HepG2 (cell line): ENCODE results near the gene ITGAV. TPM values are rescaled to one million over a fixed set of nuclear protein-coding genes. Genes with fewer than 3 reads are reported as not detected.

Experiments
- ASH2L ChIP-seq: fragments of 300-600, 200-600 bp; sonication (generic); IDR thresholded peaks from 2 replicates; pipeline ENCODE4 v1.7.0; 2017; ENCODE audit warnings: low read depth, mild to moderate bottlenecking, moderate library complexity, mixed read lengths, low read length; ENCODE audit not compliant: insufficient read length
- CHD2 ChIP-seq: IDR thresholded peaks from 2 replicates; pipeline ENCODE4 v1.6.1; 2011; ENCODE audit warnings: low read depth, low read length, improper control_type of control experiment
- EHMT2 ChIP-seq: fragments of 200-600 bp; sonication (generic); IDR thresholded peaks from 2 replicates; pipeline ENCODE4 v1.7.0; 2017; ENCODE audit warnings: antibody characterized with exemption, low read depth, low read length, borderline replicate concordance
- ETV5 ChIP-seq: IDR thresholded peaks from 2 replicates; pipeline ENCODE4 v1.6.1; 2018; ENCODE audit warnings: missing biosample characterization, missing genetic modification reagents, inconsistent platforms, borderline replicate concordance
- FOXK2 ChIP-seq: fragments of 450-650 bp; IDR thresholded peaks from 2 replicates; pipeline ENCODE4 v1.6.1; 2016
- GABPA ChIP-seq, 2 experiments: IDR thresholded peaks; 2 replicates each; pipeline ENCODE4 v1.6.1; 2011 to 2016; ENCODE audit warnings: low read depth in 2 of 2, low read length in 1 of 2, missing biosample characterization in 1 of 2, missing genetic modification characterization in 1 of 2
- HNRNPK ChIP-seq: fragments of 200-400 bp; formaldehyde crosslinking; IDR thresholded peaks from 2 replicates; pipeline ENCODE4 v1.6.1; 2018; ENCODE audit warnings: low read length, low read depth, moderate library complexity, mild to moderate bottlenecking; ENCODE audit not compliant: poor library complexity, severe bottlenecking
- KAT8 ChIP-seq: IDR thresholded peaks from 2 replicates; pipeline ENCODE4 v1.6.1; 2016; ENCODE audit warnings: missing genetic modification reagents, missing compliant biosample characterization
- KLF6 ChIP-seq: IDR thresholded peaks from 2 replicates; pipeline ENCODE4 v1.8.0; 2016; ENCODE audit warnings: missing biosample characterization, missing genetic modification reagents
- NCOA1 ChIP-seq: sonication (generic); formaldehyde crosslinking; IDR thresholded peaks from 2 replicates; pipeline ENCODE4 v1.9.0; 2021; ENCODE audit warnings: missing genetic modification reagents
- NCOR1 ChIP-seq: fragments of 200-600 bp; sonication (generic); IDR thresholded peaks from 2 replicates; pipeline ENCODE4 v1.7.0; 2017; ENCODE audit warnings: antibody characterized with exemption, low read length, borderline replicate concordance
- PPARG ChIP-seq: conservative IDR thresholded peaks from 2 replicates; pipeline ENCODE4 v1.6.1; 2016; ENCODE audit warnings: missing biosample characterization, missing genetic modification reagents
- SALL1 ChIP-seq: sonication (generic); formaldehyde crosslinking; IDR thresholded peaks from 2 replicates; pipeline ENCODE4 v1.8.0; 2022; ENCODE audit warnings: mild to moderate bottlenecking, missing genetic modification reagents
- SYNCRIP ChIP-seq: fragments of 200-400 bp; formaldehyde crosslinking; IDR thresholded peaks from 2 replicates; pipeline ENCODE4 v1.6.1; 2018; ENCODE audit warnings: mild to moderate bottlenecking, low read depth, low read length; ENCODE audit not compliant: insufficient read depth
- TBP ChIP-seq: sonication (generic); formaldehyde crosslinking; IDR thresholded peaks from 2 replicates; pipeline ENCODE4 v1.5.0; 2020; ENCODE audit warnings: missing genetic modification reagents
- ZBTB25 ChIP-seq: IDR thresholded peaks from 2 replicates; pipeline ENCODE4 v1.6.1; 2018; ENCODE audit warnings: missing genetic modification reagents
- ZNF18 ChIP-seq: sonication (generic); formaldehyde crosslinking; IDR thresholded peaks from 2 replicates; pipeline ENCODE4 v1.8.0; 2022; ENCODE audit warnings: mild to moderate bottlenecking, missing genetic modification reagents; ENCODE audit not compliant: insufficient replicate concordance
- ZNF281 ChIP-seq: sonication (generic); formaldehyde crosslinking; IDR thresholded peaks from 2 replicates; pipeline ENCODE4 v1.4.0; 2020; ENCODE audit warnings: missing genetic modification reagents, borderline replicate concordance
- ZNF556 ChIP-seq: sonication (generic); formaldehyde crosslinking; IDR thresholded peaks from 2 replicates; pipeline ENCODE4 v1.4.0; 2020; ENCODE audit warnings: mild to moderate bottlenecking, missing genetic modification reagents, borderline replicate concordance
- ZNF558 ChIP-seq: sonication (generic); formaldehyde crosslinking; IDR thresholded peaks from 2 replicates; pipeline ENCODE4 v1.9.0; 2022; ENCODE audit warnings: mild to moderate bottlenecking, missing genetic modification reagents, borderline replicate concordance
- ZNF562 ChIP-seq: sonication (generic); formaldehyde crosslinking; IDR thresholded peaks from 2 replicates; pipeline ENCODE4 v1.8.0; 2022; ENCODE audit warnings: missing genetic modification reagents, borderline replicate concordance
- ZNF607 ChIP-seq: sonication (generic); formaldehyde crosslinking; IDR thresholded peaks from 2 replicates; pipeline ENCODE4 v1.5.1; 2020; ENCODE audit warnings: missing genetic modification reagents, mild to moderate bottlenecking, borderline replicate concordance
- ZNF746 ChIP-seq: sonication (generic); formaldehyde crosslinking; IDR thresholded peaks from 2 replicates; pipeline ENCODE4 v1.8.0; 2022; ENCODE audit warnings: mild to moderate bottlenecking, missing genetic modification reagents
- ZNF788 ChIP-seq: sonication (generic); formaldehyde crosslinking; IDR thresholded peaks from 2 replicates; pipeline ENCODE4 v1.5.0; 2020; ENCODE audit warnings: mild to moderate bottlenecking, missing genetic modification reagents, borderline replicate concordance
- polyA plus RNA-seq, 8 experiments: library from polyadenylated mRNA; depleted of rRNA in 3 of 8; stranded (reverse) in 7 of 8; unstranded in 1 of 8; fragments of >200 nt; fragmentation: Illumina TruSeq in 4 of 8; extraction: Trizol in 4 of 8; gene quantifications; 2 replicates each; pipeline versions ENCODE4 v1.2.1 to v1.2.3, GENCODE V29; 2011 to 2016; ENCODE audit warnings: low read depth in 4 of 8, missing spikeins in 1 of 8, mixed read lengths in 1 of 8; ENCODE audit not compliant: insufficient read depth in 1 of 8
- total RNA-seq, 5 experiments: library from RNA; depleted of rRNA; stranded (reverse); fragments of >200 nt; fragmentation: Illumina TruSeq; extraction: Trizol; gene quantifications; 2 replicates each; pipeline ENCODE4 v1.2.3, GENCODE V29; 2016; ENCODE audit warnings: low read depth in 1 of 5

The ITGAV gene
- total and polyA plus RNA-seq, 2 of the 13 experiments (the other 11 are each of a cell fraction or from before 2014, with no cell fraction given) = 59.1 to 60.4 TPM

- TF ChIP-seq ZNF556 = no peak
- TF ChIP-seq SALL1 (CRISPR knock-in tag) = peak; percentile 42
- no peak for TF ChIP-seq CHD2
- no peak for TF ChIP-seq NCOA1 (CRISPR knock-in tag)
- peak; percentile 19; the same call in 1 of the 2 replicates for TF ChIP-seq ETV5
- TF ChIP-seq EHMT2 = 0 out of 2 replicates have a peak, but pooled peaks have one; percentile 46
- TF ChIP-seq ZNF746 (CRISPR knock-in tag) = no peak
- no peak for TF ChIP-seq TBP (CRISPR knock-in tag)
- peak; percentile 76; the same call in 1 of the 2 replicates for TF ChIP-seq ZNF281 (CRISPR knock-in tag)
- TF ChIP-seq SYNCRIP = no peak
- TF ChIP-seq KLF6 (CRISPR knock-in tag) = no peak
- TF ChIP-seq ZNF562 (CRISPR knock-in tag) = no peak
- TF ChIP-seq ZNF558 = no peak
- TF ChIP-seq PPARG (CRISPR knock-in tag) = peak; percentile 71
- TF ChIP-seq KAT8 (CRISPR knock-in tag) = peak; percentile 53; the same call in 1 of the 2 replicates
- peak; percentile 58 for TF ChIP-seq ASH2L
- TF ChIP-seq FOXK2 = 0 out of 2 replicates have a peak, but pooled peaks have one; percentile 21
- TF ChIP-seq NCOR1 = no peak
- TF ChIP-seq ZNF18 (CRISPR knock-in tag) = no peak
- no peak for TF ChIP-seq ZNF788 (CRISPR knock-in tag)
- TF ChIP-seq GABPA (IDR thresholded peaks at IDR 0.05; ENCODE audit: low read depth, low read length) = no peak
- no peak for TF ChIP-seq GABPA (CRISPR knock-in tag; IDR thresholded peaks at IDR 0.05; ENCODE audit: low read depth)
- TF ChIP-seq HNRNPK = no peak
- TF ChIP-seq ZBTB25 = 0 out of 2 replicates have a peak, but pooled peaks have one; percentile 20
- TF ChIP-seq ZNF607 (CRISPR knock-in tag) = no peak
These were observed 28.2 kb upstream of the ITGAV start (continued) for GRCh38 chr2:186561467-186562208.
